ENCODE results near the gene TACC2. TPM values are rescaled to one million over a fixed set of nuclear protein-coding genes. Genes with fewer than 3 reads are reported as not detected.

The TACC2 gene
- total RNA-seq, 1 donor from 2014 or later, result 32.2 TPM

DNA sequence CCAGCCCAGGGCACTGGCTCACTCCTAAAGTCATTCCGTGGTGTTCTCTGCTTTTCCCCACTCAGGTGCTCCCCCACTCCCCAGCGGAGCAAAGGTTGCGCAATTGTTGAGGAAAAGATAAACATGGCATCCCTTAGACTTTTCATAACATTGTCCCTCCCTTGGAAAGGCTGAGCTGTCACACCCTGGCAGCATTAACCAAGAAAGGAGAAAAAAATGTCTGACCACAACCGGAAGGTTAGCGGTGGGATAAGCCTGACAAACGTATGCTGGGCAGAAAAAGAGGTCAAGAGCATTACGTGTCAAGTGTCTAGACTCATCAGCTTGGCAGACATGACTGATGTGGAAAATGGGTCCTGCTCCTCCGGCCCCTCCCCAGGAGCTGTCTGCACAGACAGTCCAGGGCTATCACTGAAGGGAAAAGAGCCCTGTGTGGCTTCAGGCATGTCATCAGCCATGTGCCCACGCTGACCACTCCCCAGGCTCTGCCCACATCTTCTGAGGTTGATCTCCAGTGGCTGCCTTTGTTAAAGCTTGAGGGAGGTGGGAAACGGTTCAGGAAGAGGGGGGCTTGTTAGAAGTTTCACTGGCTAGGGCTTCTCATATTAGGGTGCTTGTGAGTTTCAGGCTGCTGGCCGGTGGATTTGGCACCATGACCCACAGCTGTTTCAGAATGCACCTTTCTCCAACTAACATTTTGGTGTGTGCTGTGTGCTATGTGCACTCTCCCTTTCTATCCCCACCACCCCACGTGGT lies 312.3 kb downstream of the TACC2 start:
- Mint-ChIP-seq H3K4me1 (ENCODE audit: unreplicated experiment) (peaks cover 4% of the 10 kb centered on the region), H3K27ac (ENCODE audit: unreplicated experiment) (no peak overlapping the region), H3K9me3 (ENCODE audit: unreplicated experiment) (no peaks in the 10 kb centered on the region), H3K27me3 (ENCODE audit: unreplicated experiment) (peaks cover 6% of the 10 kb centered on the region), H3K36me3 (ENCODE audit: low read depth, unreplicated experiment) (no peaks in the 10 kb centered on the region), H3K4me3 (ENCODE audit: unreplicated experiment) (no peak overlapping the region)
- DNase-seq (ENCODE audit: low spot score), result no peak
- TF ChIP-seq, protein P1, sequence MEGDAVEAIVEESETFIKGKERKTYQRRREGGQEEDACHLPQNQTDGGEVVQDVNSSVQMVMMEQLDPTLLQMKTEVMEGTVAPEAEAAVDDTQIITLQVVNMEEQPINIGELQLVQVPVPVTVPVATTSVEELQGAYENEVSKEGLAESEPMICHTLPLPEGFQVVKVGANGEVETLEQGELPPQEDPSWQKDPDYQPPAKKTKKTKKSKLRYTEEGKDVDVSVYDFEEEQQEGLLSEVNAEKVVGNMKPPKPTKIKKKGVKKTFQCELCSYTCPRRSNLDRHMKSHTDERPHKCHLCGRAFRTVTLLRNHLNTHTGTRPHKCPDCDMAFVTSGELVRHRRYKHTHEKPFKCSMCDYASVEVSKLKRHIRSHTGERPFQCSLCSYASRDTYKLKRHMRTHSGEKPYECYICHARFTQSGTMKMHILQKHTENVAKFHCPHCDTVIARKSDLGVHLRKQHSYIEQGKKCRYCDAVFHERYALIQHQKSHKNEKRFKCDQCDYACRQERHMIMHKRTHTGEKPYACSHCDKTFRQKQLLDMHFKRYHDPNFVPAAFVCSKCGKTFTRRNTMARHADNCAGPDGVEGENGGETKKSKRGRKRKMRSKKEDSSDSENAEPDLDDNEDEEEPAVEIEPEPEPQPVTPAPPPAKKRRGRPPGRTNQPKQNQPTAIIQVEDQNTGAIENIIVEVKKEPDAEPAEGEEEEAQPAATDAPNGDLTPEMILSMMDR (IDR thresholded peaks at IDR 0.05; ENCODE audit: unreplicated experiment), result no peak

- Mint-ChIP-seq H3K27me3 (ENCODE audit: unreplicated experiment) (peaks cover 6% of the 10 kb centered on the region), H3K27ac (ENCODE audit: unreplicated experiment) (no peak overlapping the region), H3K36me3 (ENCODE audit: low read depth, unreplicated experiment) (no peaks in the 10 kb centered on the region), H3K9me3 (ENCODE audit: unreplicated experiment) (no peaks in the 10 kb centered on the region), H3K4me1 (ENCODE audit: unreplicated experiment) (peaks cover 4% of the 10 kb centered on the region), H3K4me3 (ENCODE audit: unreplicated experiment) (no peak overlapping the region)
- TF ChIP-seq, protein P1 (IDR thresholded peaks at IDR 0.05; ENCODE audit: unreplicated experiment), result no peak
- DNase-seq (ENCODE audit: low spot score), result no peak
Observed at GRCh38 chr10:122301811-122302115, 312.8 kb downstream of the TACC2 start.

DNA sequence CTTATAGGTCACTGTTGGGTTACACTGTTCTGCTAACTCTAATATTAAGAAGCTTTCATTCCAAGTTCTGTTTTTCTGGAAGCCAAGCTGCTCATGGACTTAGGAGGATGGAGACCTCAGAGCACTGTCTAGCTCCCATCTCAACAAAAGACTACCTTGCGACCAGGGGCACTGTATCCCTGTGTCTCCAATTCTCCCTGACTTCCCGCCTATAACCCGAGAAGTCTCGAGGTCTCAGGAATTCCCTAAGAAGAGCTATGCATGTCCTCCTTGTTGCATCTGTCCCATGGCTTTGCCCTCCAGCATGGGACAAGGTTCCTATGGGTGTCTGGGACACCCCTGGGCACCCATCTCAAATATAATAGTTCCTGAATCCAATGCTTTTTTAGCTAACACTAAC lies 313.4 kb downstream of the TACC2 start:
- Mint-ChIP-seq H3K4me3 (ENCODE audit: unreplicated experiment) (no peak overlapping the region), H3K4me1 (ENCODE audit: unreplicated experiment) (peaks cover 4% of the 10 kb centered on the region), H3K27me3 (ENCODE audit: unreplicated experiment) (peaks cover 6% of the 10 kb centered on the region)

DNA sequence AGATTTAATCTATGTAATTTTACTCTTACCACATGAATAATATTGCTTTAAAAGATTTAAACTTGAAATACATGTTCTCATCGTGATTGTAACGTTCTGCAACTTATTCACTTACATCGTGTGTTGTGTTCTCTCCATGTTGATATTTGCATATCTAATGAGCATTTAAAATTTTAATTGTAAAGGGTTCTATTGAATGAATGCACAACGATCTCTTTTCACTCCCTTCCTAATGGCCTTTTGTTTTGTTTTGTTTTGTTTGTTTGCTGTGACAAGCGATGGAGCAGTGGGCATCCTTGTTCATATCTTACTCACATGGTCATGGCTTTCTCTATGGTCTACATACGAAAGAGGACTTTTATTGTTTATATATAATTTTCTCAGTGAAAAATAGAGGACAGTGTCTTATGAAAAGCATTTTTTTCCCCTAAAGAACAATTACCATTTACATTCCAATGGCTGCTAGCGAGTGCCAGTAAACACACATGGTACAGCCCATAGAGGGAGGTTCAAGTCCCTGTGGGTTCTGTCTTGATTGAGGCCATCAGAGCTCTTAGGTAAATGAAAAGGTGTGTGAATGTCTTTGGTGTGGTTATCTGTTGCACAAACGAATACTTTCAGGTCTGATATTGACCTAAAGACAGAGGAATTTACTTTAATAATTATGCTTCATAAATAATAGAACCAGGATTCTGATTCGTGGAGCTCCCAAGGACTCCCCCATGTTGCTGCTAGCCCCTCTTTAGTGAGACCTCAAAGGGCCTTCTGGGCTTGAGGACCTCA lies 314.5 kb downstream of the TACC2 start:
- H3K4me1 Mint-ChIP-seq (ENCODE audit: unreplicated experiment), result peaks cover 4% of the 10 kb centered on the region
- no peak for DNase-seq (ENCODE audit: low spot score)
- H3K9me3 Mint-ChIP-seq (ENCODE audit: unreplicated experiment), result no peaks in the 10 kb centered on the region
- H3K4me3 Mint-ChIP-seq (ENCODE audit: unreplicated experiment), result no peak overlapping the region
- H3K27me3 Mint-ChIP-seq (ENCODE audit: unreplicated experiment), result peaks cover 5% of the 10 kb centered on the region
- H3K27ac Mint-ChIP-seq (ENCODE audit: unreplicated experiment), result no peak overlapping the region
- TF ChIP-seq, protein P1 (IDR thresholded peaks at IDR 0.05; ENCODE audit: unreplicated experiment), result no peak
- no peaks in the 10 kb centered on the region for H3K36me3 Mint-ChIP-seq (ENCODE audit: low read depth, unreplicated experiment)

More for the DNA sequence above, 313.4 kb downstream of the TACC2 start:
- H3K9me3 Mint-ChIP-seq (ENCODE audit: unreplicated experiment), result no peaks in the 10 kb centered on the region
- H3K36me3 Mint-ChIP-seq (ENCODE audit: low read depth, unreplicated experiment), result no peaks in the 10 kb centered on the region
- H3K27ac Mint-ChIP-seq (ENCODE audit: unreplicated experiment), result no peak overlapping the region
- no peak for DNase-seq (ENCODE audit: low spot score)
- TF ChIP-seq, protein P1 (IDR thresholded peaks at IDR 0.05; ENCODE audit: unreplicated experiment), result no peak

Other genes starting within 250 kb of the TACC2 start
- gene ATE1, start 61.1 kb upstream of the TACC2 start, total RNA-seq (ENCODE audit: unreplicated experiment), result 36.0 TPM
- gene NSMCE4A, start 13.9 kb upstream of the TACC2 start, total RNA-seq (ENCODE audit: unreplicated experiment), result 78.3 TPM